GM18508 (cell line): ENCODE measurements around the gene ERC1.

Experiments used
- ATAC-seq: cut with Tn5 transposase; IDR thresholded peaks from one replicate; pipeline ENCODE4 v1.9.1; 2021; ENCODE audit warnings: moderate number of reproducible peaks; ENCODE audit not compliant: insufficient read depth, unreplicated experiment

Gene ERC1

DNA sequence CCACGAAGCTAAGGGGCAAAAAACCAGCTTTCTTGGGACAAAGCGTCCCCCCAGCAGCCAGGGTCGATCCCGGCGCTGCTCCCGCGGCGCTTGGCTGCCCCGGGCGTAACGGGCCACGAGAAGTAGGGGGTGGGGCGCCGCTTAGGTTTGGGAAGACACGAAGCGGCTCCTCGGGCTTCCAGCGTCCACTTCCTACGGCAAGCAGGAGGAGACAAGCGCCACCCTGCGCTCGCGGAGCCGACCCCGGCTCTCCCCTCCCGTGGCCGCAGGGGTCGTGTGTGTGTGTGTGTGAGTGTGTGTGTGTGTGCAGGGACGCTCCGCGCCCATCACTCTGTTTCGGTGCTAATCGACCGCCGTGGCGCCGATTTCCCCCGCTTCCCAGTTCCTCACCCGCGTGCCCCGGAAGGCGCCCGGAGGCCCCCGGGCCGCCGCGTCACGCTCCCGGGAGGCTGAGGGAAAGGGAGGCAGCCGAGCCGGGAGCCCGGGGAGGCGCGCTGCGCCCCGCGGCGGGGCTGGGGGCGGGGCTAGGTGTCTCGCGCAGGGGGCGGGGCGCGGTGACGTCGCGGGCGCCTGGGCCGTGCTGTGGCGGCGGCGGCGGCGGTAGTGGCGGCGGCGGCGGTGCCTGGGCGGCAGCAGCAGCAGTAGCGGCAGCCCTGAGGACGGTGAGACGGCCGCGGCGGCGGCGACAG lies at the start of gene ERC1:
TSS of gene ERC1 (plus strand) at position 563 of the 689 bp plus-strand sequence. CDS start 36,681 bp downstream, outside the sequence.
- ATAC-seq = no peak

DNA sequence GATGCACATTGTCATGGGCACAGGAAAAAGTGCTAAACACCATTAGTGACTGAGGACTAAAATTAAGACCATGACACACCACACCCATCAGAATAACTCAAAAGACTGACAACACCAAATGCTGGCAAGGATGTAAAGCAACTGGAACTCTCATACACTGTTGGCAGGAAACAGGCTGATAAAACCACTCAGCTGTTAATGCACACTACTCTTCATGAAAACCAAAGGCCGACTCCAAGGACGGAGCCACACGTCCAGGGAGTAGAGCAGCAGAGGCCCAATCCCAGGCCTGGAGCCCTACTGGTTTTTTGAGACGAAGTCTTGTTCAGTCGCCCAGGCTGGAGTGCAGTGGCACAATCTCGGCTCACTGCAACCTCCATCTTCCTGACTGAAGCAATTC lies 48.0 kb upstream of the ERC1 start:
- ATAC-seq = no peak

DNA sequence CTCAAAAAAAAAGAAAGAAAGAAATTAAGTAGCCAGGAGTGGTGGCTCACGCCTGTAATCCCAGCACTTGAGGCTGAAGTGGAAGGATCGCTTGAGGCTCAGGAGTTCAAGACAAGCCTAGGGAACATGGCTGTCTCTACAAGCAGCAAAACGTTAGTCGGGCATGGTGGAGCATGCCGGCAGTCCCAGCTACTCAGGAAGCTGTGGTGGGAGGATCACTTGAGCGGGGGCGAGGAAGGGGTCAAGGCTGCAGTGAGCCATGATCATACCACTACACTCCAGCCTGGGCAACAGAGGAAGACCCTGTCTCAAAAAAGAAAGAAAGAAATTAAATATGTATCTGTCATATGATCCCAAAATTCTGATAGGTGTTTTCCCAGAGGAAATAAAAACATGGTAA lies 46.8 kb upstream of the ERC1 start:
- no peak for ATAC-seq

DNA sequence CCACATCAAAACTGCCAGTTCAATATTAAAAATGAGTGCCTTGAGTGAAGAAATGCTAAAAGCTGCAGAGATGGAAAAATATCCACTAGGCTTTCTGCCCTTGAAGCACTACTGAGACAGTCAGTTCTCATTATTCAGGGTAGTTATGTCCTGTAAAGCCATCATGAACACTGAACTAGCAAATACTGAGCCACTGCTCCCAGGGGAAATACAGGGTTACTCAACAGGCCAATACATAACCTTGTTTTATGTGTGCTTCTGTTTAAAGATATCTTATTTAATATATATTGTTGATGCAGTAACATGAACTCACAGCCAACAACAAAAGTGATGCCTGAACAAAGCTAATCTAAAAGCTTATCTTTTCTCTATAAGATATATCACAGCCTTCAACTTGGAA lies 44.8 kb upstream of the ERC1 start:
- ATAC-seq = no peak

DNA sequence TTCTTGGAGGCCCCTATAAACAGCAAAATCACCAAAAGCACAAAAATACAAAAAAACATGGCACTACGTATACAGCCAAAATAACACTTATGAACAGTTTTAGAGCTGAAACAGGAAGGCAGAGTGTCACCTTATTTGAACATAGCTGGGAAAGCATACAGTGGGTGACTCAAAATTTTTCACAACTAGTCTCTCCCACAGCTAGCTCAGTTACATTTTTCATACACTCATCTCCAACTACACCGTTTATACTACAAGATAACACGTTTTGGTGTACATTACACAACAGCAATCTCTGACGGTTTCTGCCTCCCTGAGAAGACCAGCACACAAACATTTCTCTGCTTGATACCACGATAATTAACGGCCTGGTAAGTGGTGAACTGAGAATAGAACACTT lies 44.4 kb upstream of the ERC1 start:
- no peak for ATAC-seq

DNA sequence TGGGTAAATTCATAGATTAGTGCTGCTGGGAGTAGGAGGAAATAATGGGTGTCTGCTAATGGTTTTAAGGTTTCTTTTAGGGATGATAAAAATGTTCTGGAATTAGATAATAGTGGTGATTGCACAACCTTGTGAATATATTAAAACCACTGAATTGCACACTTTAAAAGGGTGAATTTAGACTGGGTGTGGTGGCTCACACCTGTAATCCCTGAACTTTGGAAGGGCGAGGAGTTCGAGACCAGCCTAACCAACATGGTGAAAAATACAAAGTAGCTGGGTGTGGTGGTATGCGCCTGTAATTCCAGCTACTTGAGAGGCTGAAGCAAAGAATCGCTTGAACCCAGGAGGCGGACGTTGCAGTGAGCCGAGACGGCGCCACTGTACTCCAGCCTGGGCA lies 42.8 kb upstream of the ERC1 start:
- ATAC-seq = no peak

DNA sequence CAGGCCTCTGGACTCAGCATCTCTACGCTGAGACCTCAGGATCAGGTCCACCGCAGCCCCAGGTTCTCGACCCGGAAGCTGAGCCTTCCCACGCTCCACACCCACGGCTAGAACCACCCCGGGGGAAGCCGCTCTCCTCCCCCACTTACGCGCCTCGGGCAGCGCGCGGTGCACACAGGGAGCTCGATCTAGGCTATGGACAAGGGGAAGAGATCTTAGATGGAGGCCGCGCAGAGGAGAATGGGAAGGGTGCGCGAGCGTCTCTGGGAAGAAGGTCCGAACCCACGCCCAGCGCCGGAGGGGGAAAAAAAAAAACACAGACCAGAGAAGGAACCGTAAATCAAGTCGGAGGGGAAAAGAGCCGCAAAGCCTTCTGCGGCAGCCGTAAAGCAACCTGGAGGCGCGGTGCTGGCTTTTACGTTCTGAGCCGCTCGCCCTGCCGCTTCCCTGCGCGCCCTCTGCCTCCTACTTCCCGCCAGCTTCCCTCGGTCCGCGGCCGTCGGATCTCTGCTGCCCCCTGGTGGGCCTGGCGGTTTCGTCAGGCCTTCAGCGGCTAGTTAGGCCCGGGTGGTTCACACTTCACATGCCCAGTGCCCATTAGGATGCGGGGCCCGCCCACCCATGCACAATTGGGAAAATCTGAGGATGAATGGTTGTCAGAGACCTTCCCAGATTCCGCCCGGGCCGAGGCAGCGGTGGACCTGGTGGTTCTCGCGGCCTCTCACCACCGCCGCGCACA lies 41.4 kb upstream of the ERC1 start, which contains the start of gene RAD52:
TSS of gene RAD52 (minus strand) at position 242 of the 739 bp plus-strand sequence. CDS start 16,636 bp downstream, outside the sequence.
- peak; percentile 66 for ATAC-seq

DNA sequence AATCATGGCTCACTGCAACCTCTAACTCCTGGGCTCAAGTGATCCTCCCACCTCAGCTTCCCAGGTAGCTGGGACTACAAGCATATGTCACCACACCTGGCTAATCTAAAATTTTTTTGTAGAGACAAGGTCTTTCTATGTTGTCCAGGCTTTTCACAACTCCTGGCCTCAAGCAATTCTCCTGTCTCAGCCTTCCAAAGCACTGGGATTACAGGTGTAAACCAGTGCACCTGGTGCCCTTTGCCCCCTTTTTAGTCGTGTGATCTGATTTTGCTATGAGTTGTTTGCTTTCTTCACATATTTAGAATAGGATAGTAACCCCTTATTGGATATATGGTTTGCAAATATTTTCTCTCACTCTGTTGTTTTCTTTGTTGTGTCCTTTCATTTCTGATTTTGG lies 39.8 kb upstream of the ERC1 start:
- no peak for ATAC-seq

DNA sequence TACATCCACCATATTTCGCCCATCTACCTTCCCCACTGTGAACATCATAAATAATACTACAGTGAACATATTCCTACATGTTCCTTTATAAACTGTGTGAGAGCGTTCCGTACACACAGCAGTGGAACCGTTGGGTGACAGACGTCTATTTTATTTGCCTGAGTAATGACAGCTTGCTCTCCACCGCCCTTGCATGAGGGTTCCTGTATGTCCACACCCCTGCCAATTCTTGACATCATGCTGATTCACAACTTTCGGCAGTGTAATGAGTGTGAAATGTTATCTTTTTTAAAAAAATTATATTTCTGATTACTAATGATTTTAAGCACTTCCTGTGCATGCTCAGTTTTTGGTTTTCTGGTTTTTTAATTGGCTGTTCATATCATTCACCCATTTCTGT lies 37.2 kb upstream of the ERC1 start:
- ATAC-seq = no peak

DNA sequence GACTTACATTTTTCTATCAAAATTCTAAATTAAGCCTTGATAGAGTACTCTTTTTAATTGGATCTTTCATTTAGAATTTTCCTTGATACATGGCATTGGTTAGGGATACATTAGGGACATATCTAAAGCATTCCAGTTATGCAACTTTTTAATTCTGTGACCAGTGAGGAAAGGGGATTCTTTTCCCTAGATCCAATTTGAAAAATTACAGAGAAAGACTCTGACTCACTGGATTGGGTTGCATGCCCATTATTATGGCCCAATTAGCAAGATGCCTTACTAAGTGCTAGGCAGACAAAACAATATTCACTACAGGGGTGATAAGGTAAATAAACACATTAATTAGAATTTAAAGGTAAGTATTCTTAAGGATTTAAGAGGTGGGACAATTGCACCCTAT lies 36.3 kb upstream of the ERC1 start:
- no peak for ATAC-seq

DNA sequence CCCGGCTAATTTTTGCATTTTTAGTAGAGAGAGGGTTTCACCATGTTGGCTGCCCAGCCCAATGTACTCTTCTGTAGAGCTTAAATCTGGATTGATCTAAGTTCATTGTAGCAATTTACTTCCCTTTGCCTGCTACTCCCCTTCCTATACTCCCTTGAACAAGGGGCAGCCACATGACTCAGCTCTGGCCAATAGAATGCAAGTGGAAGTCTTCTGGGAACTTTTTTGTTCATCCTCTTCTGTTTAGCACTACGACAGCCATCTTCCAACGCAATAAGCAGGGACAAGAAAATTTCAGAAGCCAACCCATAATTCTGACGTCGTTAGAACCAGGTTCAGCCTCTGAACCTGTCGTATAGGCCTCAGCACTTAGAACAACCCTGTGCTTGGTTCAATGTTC lies 35.1 kb upstream of the ERC1 start:
- ATAC-seq = no peak

DNA sequence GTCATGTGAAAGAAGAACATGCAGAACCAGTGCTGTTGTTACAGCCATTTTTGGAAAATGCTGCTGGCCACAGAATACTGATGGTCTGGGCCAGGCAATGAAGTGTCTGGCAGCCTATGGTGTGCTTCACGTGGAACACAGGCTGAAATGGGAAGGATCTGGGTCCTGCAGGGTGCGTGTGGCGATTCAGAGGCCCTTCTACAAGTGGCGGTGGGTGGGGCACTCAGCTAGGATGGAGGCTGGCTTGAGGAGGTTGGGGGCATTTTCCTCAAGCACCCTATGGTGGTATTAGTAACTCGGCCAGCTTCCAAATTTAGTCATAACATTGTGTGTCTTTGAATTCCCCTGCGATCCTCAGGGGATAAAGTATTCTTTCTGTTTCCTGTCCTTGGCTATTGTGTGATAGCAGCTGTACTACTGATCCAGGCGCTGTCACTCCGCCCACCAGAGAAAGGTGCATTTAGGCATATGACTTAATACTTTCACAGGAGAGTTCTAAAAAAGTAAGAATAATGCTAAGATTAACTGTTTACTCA lies 32.4 kb upstream of the ERC1 start:
- no peak for ATAC-seq

DNA sequence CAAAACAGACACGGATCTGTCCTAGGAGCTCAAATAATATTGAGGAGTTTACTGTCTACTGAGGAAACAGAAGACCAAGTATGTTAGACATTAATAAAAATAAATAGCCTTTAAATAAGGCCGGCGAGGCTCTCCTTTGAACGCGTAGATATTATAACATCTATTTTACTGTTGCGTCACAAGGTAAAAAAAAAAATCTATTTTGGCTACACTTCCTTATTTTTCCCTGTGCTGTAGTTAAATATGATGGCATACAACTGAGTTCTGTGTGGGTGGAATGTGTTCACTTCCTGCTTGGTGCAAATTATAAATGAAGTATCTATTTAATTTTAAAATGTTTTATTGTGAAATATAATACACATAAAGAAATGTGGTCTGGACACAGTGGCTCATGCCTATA lies 24.3 kb upstream of the ERC1 start:
- ATAC-seq = no peak

DNA sequence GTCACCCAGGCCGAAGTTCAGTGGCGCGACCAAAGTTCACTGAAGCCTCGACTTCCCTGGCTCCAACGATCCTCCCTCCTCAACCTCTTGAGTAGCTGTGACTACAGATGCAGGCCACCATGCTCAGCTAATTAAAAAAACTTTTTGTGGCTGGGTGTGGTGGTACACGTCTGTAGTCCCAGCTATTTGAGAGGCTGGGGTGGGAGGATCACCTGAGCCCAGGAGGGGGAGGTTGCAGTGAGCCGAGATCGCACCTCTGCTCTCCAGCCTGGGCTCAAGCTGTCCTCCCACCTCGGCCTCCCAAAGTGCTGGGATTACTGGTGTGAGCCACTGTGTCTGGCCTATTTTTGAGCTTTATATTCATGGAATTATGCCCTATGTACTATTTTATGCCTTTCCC lies 23.4 kb upstream of the ERC1 start:
- ATAC-seq = no peak

DNA sequence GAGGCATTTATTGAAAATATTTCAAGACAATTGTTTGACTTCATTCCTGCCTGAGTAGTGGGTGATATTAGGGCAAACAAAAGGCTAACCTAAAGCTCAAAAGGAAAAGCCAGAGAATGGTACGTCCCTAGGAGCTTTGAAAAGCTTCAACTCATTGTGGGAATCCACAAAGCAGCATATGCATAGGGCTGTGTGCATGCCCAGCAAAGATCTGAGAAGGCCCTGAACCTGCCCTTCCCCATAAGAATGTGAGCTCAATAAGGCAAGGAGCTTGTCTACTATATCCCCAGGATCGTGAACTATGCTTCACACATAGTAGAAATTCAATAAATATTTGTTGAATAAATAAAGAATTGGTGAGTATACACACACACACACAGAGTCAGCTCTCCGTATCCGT lies 22.5 kb upstream of the ERC1 start:
- ATAC-seq = no peak

DNA sequence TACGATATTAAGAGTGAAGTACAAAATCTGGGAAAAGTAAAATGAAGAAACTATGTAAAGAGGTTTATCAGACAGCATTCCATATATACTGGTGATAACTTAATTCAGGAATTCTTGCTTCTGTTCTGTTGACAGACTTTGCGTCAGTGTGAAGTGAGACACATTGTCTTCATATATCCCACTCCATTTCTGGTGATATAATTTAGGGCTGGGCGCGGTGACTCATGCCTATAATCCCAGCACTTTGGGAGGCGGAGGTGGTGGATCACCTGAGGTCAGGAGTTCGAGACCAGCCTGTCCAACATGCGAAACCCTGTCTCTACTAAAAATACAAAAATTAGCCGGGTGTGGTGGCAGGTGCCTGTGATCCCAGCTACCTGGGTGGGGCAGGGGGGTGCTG lies 21.2 kb upstream of the ERC1 start:
- ATAC-seq = no peak

DNA sequence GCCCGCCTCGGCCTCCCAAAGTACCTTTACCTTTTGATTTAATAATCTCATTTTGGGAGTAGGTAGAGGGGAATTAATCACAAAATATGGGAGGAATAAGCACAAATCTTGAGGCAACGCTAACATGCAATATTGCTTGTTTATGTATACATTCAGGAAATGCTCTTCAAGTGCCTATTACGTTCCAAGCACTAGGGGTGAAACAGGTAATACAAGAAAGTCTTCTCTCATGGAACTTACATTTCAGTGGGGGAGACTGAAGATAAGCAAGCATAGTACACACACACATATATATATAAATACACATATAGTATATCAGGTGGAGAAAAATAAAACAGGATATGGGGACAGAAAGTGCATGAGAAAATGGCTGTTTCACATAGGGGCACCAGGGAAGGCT lies 19.0 kb upstream of the ERC1 start:
- ATAC-seq = no peak

DNA sequence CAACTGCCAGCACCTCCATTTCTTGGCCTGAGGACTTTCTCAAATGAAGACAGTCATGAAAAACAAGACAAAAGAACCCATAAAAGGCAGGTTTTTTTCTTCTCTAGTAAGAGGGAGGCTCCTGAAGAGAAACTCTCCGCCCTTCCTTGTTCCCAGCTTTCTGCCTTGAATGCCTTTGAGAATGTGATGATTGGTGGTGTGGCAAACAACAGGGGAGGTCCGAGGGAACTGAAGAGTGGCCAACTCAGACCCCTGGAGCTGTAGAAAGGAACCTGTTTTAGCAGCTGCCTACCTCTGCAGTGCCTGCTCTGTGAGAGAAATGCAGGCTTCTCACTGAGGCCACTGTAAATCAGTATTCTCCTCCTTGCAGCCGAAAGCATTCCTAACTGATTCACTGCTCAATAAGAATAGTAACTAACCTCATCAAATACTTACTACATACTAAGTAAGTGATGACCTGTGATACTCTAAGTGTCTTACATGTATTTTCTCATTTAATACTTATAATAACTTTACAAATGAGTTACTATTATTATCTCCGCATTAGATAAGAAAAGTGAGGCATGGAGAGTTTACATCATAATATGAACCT lies 16.7 kb upstream of the ERC1 start:
- no peak for ATAC-seq

DNA sequence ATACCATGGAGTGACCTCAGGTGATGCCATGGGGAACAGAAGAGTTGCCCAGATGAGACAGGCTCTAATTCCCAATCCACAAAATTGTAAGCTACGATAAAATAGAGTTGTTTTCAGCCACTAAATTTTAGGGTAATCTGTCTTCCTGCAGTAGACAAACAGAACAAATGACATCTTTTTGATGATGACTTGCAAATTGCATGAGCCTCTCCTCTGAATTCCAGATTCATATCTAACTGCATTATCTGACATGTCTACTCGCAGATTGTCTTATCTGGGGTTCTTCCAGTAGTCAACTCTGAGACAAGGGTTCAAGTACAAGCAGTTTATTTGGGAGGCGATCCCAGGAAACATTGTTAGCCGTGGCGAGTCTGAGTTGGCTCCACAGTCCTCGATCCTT lies 14.4 kb upstream of the ERC1 start:
- no peak for ATAC-seq

DNA sequence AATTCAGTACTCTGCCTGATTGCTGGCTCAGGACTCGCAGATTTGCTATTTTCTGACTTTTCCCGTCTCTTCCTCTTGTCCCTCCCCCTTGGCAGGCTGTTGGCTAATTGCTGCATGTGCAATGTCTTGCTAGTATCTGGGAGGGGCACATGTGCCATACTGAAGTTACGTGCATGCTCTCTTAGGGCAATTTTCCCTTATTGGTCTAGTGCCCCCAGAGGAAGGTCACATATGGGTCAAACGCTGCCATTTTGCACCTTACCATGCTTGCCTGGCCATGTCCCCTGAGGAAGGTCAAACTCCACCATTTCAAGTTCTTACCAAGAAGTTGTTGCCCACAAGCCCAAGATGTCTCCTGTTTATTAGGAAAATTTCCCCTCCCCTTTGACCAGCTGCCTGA lies 13.9 kb upstream of the ERC1 start:
- no peak for ATAC-seq

DNA sequence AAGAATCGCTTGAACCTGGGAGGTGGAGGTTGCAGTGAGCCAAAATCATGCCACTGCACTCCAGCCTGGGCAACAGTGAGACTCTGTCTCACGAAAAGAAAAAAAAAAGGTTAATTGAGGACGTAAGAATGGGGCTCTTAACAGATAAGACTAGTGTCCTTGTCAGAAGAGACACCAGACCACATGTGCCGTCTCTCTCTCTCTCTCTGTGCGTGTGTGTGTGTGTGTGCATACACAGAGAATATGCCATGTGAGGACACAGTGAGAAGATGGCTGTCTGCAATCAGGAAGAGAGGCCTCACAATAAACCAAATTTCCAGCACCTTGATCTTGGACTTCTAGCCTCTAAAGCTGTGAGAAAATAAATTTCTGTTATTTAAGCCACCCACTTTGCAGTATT lies 11.7 kb upstream of the ERC1 start:
- ATAC-seq = no peak
